Calu3 (cell line): ENCODE results near the gene CAV1. TPM values are rescaled to one million over a fixed set of nuclear protein-coding genes. Genes with fewer than 3 reads are reported as not detected.
A peak's percentile ranks its signal among the peaks of the same experiment; 100 is the strongest.

ENCODE experiments used
- BruUV-seq: library from RNA; stranded (reverse); fragments of 400-500 nt; replicated peaks from 2 replicates; lab custom pipeline; 2021; lab: Mats Ljungman, UMichigan
- CTCF ChIA-PET: fragments of 300-600 bp; sonication (Branson Sonifier 250); formaldehyde crosslinking; loops from one replicate; lab custom pipeline; 2022; ENCODE audit warnings: antibody characterized with exemption; lab: Charles Lee
- DNase-seq: peaks from one replicate; pipeline ENCODE4 v3.0.0; 2022
- H3K27ac Mint-ChIP-seq: one replicate; pipeline ENCODE4 v1.8.0; 2022; ENCODE audit warnings: mixed read lengths; ENCODE audit not compliant: unreplicated experiment
- H3K27me3 Mint-ChIP-seq: one replicate; pipeline ENCODE4 v1.8.0; 2022; ENCODE audit warnings: mixed read lengths; ENCODE audit not compliant: unreplicated experiment
- H3K36me3 Mint-ChIP-seq: one replicate; pipeline ENCODE4 v1.8.0; 2022; ENCODE audit warnings: mild to moderate bottlenecking, moderate library complexity, mixed read lengths; ENCODE audit not compliant: insufficient read depth, unreplicated experiment
- H3K4me1 Mint-ChIP-seq: one replicate; pipeline ENCODE4 v1.8.0; 2022; ENCODE audit warnings: mild to moderate bottlenecking, low read depth, mixed read lengths; ENCODE audit not compliant: unreplicated experiment
- H3K4me3 Mint-ChIP-seq: one replicate; pipeline ENCODE4 v1.8.0; 2022; ENCODE audit warnings: mild to moderate bottlenecking, low read depth, moderate library complexity, mixed read lengths; ENCODE audit not compliant: unreplicated experiment
- H3K9me3 Mint-ChIP-seq: one replicate; pipeline ENCODE4 v1.8.0; 2022; ENCODE audit warnings: low read depth, mixed read lengths; ENCODE audit not compliant: unreplicated experiment
- CTCF ChIP-seq: fragments of 200-600 bp; IDR thresholded peaks from one replicate; pipeline ENCODE4 v1.8.0; 2022; ENCODE audit warnings: antibody characterized with exemption; ENCODE audit not compliant: unreplicated experiment
- intact Hi-C: fragments of 100-400 bp; cut with micrococcal nuclease; formaldehyde crosslinking; loops from one replicate; pipeline ENCODE4 v1.10.0; 2022; ENCODE audit not compliant: unreplicated experiment
- total RNA-seq: library from RNA; stranded (reverse); gene quantifications from 2 replicates; pipeline ENCODE4 v1.2.3, GENCODE V29; 2022

CAV1 gene
- total RNA-seq, 1 experiment from 2014 or later, result 15.9 TPM

- intact Hi-C loops, result loop anchor here (5.0 kb wide), 1 partner anchor 42 kb away; the partner anchor contains the start of gene CAV1
- no peaks in the 10 kb centered on the region for H3K27me3 Mint-ChIP-seq
- H3K4me1 Mint-ChIP-seq, result peaks cover 52% of the 10 kb centered on the region
- TF ChIP-seq CTCF, result no peak
- H3K36me3 Mint-ChIP-seq, result no peaks in the 10 kb centered on the region
- CTCF ChIA-PET, result no interaction called here
- BruUV-seq, result no TSS peak
- no peak overlapping the region for H3K4me3 Mint-ChIP-seq
- H3K27ac Mint-ChIP-seq, result no peak overlapping the region
- no peak for DNase-seq
- no peaks in the 10 kb centered on the region for H3K9me3 Mint-ChIP-seq
These were observed 44.9 kb downstream of the CAV1 start for GRCh38 chr7:116569737-116570136.

GRCh38 chr7:116570306-116570705 is 45.5 kb downstream of the CAV1 start:
- no peak for TF ChIP-seq CTCF
- H3K36me3 Mint-ChIP-seq, result no peaks in the 10 kb centered on the region
- intact Hi-C loops, result loop anchor here (5.0 kb wide), 1 partner anchor 43 kb away; the partner anchor contains the start of gene CAV1
- no peak overlapping the region for H3K27ac Mint-ChIP-seq
- H3K9me3 Mint-ChIP-seq, result no peaks in the 10 kb centered on the region
- no peak for DNase-seq
- peaks cover 52% of the 10 kb centered on the region for H3K4me1 Mint-ChIP-seq
- CTCF ChIA-PET, result no interaction called here
- H3K4me3 Mint-ChIP-seq, result no peak overlapping the region
- BruUV-seq, result no TSS peak
- H3K27me3 Mint-ChIP-seq, result no peaks in the 10 kb centered on the region

- CTCF ChIA-PET, result interaction anchor here (0.6 to 0.7 kb wide), 4 partner anchors 39 to 227 kb away, joined by 3 to 5 read pairs (median 3); no protein-coding TSS in a partner anchor
- H3K9me3 Mint-ChIP-seq, result no peaks in the 10 kb centered on the region
- TF ChIP-seq CTCF, result no peak
- H3K27ac Mint-ChIP-seq, result peak overlapping the region; percentile 79
- H3K4me3 Mint-ChIP-seq, result no peak overlapping the region
- peaks cover 53% of the 10 kb centered on the region for H3K4me1 Mint-ChIP-seq
- H3K36me3 Mint-ChIP-seq, result no peaks in the 10 kb centered on the region
- no TSS peak for BruUV-seq
- no peak for DNase-seq
- no peaks in the 10 kb centered on the region for H3K27me3 Mint-ChIP-seq
- intact Hi-C loops, result loop anchor here (5.0 kb wide), 1 partner anchor 44 kb away; the partner anchor contains the start of gene CAV1
These were observed 46.2 kb downstream of the CAV1 start for GRCh38 chr7:116571037-116571436.

- no peak for DNase-seq
- intact Hi-C loops, result loop anchor here (5.0 kb wide), 1 partner anchor 44 kb away; the partner anchor contains the start of gene CAV1
- Mint-ChIP-seq H3K36me3 (no peaks in the 10 kb centered on the region), H3K4me1 (peaks cover 58% of the 10 kb centered on the region), H3K27ac (peak overlapping the region; percentile 79), H3K9me3 (no peaks in the 10 kb centered on the region), H3K27me3 (no peaks in the 10 kb centered on the region), H3K4me3 (no peak overlapping the region)
- CTCF ChIA-PET, result interaction anchor here (0.7 kb wide), 1 partner anchor 39 kb away, joined by 3 read pairs; no protein-coding TSS in a partner anchor
- no peak for TF ChIP-seq CTCF
- no TSS peak for BruUV-seq
These were observed 46.7 kb downstream of the CAV1 start for GRCh38 chr7:116571552-116571951.
